MM.1S (cell line): ENCODE results near the gene EVPL.
A peak's percentile ranks its signal among the peaks of the same experiment; 100 is the strongest.

Source experiments
- CTCF ChIP-seq: fragments of 300-600 bp; sonication (generic); IDR thresholded peaks from 2 replicates; pipeline ENCODE4 v1.5.1; 2016; ENCODE audit warnings: antibody characterized with exemption, low read length, mixed read lengths
- EZH2 ChIP-seq: fragments of 300-600 bp; sonication (generic); optimal IDR thresholded peaks from 2 replicates; pipeline ENCODE3; 2017; ENCODE audit warnings: low read depth, mild to moderate bottlenecking, antibody characterized with exemption, low read length, mixed read lengths
- EZH2phosphoT487 ChIP-seq: fragments of 300-600 bp; sonication (generic); IDR thresholded peaks from 2 replicates; pipeline ENCODE4 v1.6.1; 2018; ENCODE audit warnings: antibody characterized with exemption, low read length

GRCh38 chr17:76000016-76000754, 26.9 kb downstream of the EVPL start:
- TF ChIP-seq EZH2 (no peak), CTCF (peak; percentile 75), EZH2phosphoT487 (no peak)
